Liver (tissue), 3 donors: ENCODE results near the gene TNK2.

Experiments
- GABPA ChIP-seq, 2 donors: IDR thresholded peaks in 1 of 2; conservative IDR thresholded peaks in 1 of 2; 2 replicates each; pipeline ENCODE4 v1.6.1; 2016; ENCODE audit warnings: antibody characterized with exemption in 2 of 2, mild to moderate bottlenecking in 1 of 2, moderate library complexity in 1 of 2
- RAD21 ChIP-seq, 2 donors: IDR thresholded peaks; 2 replicates each; pipeline ENCODE4 v1.6.1; 2016; ENCODE audit warnings: antibody characterized with exemption in 2 of 2, mild to moderate bottlenecking in 2 of 2
- SP1 ChIP-seq: IDR thresholded peaks from 2 replicates; pipeline ENCODE4 v1.6.1; 2018; ENCODE audit warnings: antibody characterized with exemption, mild to moderate bottlenecking
- TAF1 ChIP-seq: conservative IDR thresholded peaks from 2 replicates; pipeline ENCODE4 v1.6.1; 2016; ENCODE audit warnings: antibody characterized with exemption, mild to moderate bottlenecking
- YY1 ChIP-seq: IDR thresholded peaks from 2 replicates; pipeline ENCODE4 v1.6.1; 2016; ENCODE audit warnings: antibody characterized with exemption, mild to moderate bottlenecking
- TF ChIP-seq, protein P1 (sequence below): fragments of 150-350 bp; IDR thresholded peaks from 2 replicates; pipeline ENCODE4 v1.5.1; 2017; ENCODE audit warnings: improper control_type of control experiment, low read depth, low read length; ENCODE audit not compliant: missing input control
- TF ChIP-seq, protein P2 (sequence below): IDR thresholded peaks from 2 replicates; pipeline ENCODE4 v1.6.1; 2016; ENCODE audit warnings: antibody characterized with exemption, mild to moderate bottlenecking
- TF ChIP-seq, protein P3 (sequence below): IDR thresholded peaks from 2 replicates; pipeline ENCODE4 v1.6.1; 2016; ENCODE audit warnings: antibody characterized with exemption
- donor health status: healthy.
- donor health status: healthy.

DNA sequence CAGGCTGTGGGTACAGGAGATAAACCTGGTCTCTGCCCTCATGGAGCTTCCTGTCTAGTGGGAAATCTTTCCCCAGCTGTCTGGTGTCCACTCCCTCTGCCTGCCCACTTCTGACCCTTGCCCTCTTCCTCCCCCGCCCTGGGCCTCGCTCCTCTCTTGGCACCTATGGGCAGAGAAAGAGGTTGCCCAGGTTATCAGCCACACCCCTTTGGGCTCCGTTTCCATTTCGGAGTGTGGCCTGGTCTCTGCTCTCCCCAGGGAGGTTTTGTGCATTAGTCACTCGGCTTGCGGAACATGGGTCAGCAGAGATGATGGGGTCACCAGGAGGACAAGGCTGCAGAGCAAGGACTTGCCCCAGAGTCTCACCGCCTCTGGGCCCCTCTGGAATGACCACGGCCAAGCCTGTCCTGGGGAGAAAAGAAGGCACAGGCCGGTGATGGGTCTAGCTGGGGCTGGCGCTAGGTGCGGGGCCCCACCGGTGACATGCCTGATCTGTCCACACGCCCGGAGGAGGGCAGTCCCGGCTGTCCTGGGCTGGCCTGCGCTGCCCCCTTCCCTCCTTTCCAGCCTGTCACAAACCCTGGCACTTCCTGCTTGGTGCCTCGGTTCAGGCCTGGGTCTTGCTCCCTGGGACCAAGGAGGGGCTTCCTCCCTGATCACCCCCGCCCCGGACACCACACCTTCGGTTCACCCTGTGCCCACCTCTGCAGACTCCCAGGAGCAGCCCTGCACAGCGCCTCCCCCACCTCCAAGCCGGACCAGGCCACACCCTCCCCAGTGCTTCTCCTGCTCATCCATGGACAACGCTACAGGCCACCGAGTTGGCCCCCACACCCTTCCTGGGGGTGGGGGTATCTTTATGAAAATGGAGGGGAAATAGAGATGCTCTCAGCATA is 61.0 kb downstream of the TNK2 start:
- TF ChIP-seq YY1 (no peak), TAF1 (no peak), SP1 (peak; percentile 64), RAD21 (IDR thresholded peaks at IDR 0.05) (no peak), GABPA (IDR thresholded peaks at IDR 0.05 in 1 of 2, conservative IDR thresholded peaks at IDR 0.05 in 1 of 2) (peak in 1 of 2 donors; percentile 29)
- TF ChIP-seq, protein P1, sequence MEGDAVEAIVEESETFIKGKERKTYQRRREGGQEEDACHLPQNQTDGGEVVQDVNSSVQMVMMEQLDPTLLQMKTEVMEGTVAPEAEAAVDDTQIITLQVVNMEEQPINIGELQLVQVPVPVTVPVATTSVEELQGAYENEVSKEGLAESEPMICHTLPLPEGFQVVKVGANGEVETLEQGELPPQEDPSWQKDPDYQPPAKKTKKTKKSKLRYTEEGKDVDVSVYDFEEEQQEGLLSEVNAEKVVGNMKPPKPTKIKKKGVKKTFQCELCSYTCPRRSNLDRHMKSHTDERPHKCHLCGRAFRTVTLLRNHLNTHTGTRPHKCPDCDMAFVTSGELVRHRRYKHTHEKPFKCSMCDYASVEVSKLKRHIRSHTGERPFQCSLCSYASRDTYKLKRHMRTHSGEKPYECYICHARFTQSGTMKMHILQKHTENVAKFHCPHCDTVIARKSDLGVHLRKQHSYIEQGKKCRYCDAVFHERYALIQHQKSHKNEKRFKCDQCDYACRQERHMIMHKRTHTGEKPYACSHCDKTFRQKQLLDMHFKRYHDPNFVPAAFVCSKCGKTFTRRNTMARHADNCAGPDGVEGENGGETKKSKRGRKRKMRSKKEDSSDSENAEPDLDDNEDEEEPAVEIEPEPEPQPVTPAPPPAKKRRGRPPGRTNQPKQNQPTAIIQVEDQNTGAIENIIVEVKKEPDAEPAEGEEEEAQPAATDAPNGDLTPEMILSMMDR = no peak
- TF ChIP-seq, protein P2, sequence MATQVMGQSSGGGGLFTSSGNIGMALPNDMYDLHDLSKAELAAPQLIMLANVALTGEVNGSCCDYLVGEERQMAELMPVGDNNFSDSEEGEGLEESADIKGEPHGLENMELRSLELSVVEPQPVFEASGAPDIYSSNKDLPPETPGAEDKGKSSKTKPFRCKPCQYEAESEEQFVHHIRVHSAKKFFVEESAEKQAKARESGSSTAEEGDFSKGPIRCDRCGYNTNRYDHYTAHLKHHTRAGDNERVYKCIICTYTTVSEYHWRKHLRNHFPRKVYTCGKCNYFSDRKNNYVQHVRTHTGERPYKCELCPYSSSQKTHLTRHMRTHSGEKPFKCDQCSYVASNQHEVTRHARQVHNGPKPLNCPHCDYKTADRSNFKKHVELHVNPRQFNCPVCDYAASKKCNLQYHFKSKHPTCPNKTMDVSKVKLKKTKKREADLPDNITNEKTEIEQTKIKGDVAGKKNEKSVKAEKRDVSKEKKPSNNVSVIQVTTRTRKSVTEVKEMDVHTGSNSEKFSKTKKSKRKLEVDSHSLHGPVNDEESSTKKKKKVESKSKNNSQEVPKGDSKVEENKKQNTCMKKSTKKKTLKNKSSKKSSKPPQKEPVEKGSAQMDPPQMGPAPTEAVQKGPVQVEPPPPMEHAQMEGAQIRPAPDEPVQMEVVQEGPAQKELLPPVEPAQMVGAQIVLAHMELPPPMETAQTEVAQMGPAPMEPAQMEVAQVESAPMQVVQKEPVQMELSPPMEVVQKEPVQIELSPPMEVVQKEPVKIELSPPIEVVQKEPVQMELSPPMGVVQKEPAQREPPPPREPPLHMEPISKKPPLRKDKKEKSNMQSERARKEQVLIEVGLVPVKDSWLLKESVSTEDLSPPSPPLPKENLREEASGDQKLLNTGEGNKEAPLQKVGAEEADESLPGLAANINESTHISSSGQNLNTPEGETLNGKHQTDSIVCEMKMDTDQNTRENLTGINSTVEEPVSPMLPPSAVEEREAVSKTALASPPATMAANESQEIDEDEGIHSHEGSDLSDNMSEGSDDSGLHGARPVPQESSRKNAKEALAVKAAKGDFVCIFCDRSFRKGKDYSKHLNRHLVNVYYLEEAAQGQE = no peak
- TF ChIP-seq, protein P3, sequence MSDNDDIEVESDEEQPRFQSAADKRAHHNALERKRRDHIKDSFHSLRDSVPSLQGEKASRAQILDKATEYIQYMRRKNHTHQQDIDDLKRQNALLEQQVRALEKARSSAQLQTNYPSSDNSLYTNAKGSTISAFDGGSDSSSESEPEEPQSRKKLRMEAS = no peak
